Cardiac fibroblast (primary cell): ENCODE data around the gene MKX.

Experiments used
- DNase-seq, 2 donors: peaks; one replicate each; pipeline versions ENCODE4 v3.0.0 to v3.0.0-alpha.2; 2010; ENCODE audit warnings: low read depth in 2 of 2
- H3K4me3 ChIP-seq, 2 donors: replicated peaks in 1 of 2; 1 replicate in 1 of 2; 2 replicates in 1 of 2; pipeline ENCODE4 v1.5.1; 2011; ENCODE audit warnings: low read depth in 2 of 2, low read length in 2 of 2, mild to moderate bottlenecking in 2 of 2, moderate library complexity in 1 of 2
- CTCF ChIP-seq: IDR thresholded peaks from one replicate; pipeline ENCODE4 v1.5.1; 2011; ENCODE audit warnings: low read depth, mild to moderate bottlenecking, low read length, inconsistent platforms

Gene MKX

GRCh38 chr10:27660268-27660667 lies 85.4 kb downstream of the MKX start:
- no peak overlapping the region for H3K4me3 ChIP-seq
- DNase-seq, result no peak
- no peak for TF ChIP-seq CTCF

GRCh38 chr10:27659786-27660185 lies 85.8 kb downstream of the MKX start:
- DNase-seq, result no peak
- H3K4me3 ChIP-seq, result no peak overlapping the region
- TF ChIP-seq CTCF, result no peak

GRCh38 chr10:27658788-27659187 lies 86.8 kb downstream of the MKX start:
- no peak overlapping the region for H3K4me3 ChIP-seq
- peak in 1 of 2 donors; percentile 9 for DNase-seq
- no peak for TF ChIP-seq CTCF

- no peak for DNase-seq
- TF ChIP-seq CTCF, result no peak
- H3K4me3 ChIP-seq, result no peak overlapping the region
Observed at GRCh38 chr10:27655296-27655695, 90.3 kb downstream of the MKX start.

GRCh38 chr10:27654284-27654683 lies 91.3 kb downstream of the MKX start:
- no peak for DNase-seq
- no peak for TF ChIP-seq CTCF

GRCh38 chr10:27646604-27647175 lies 98.9 kb downstream of the MKX start:
- no peak for TF ChIP-seq CTCF
- H3K4me3 ChIP-seq, result no peak overlapping the region
- DNase-seq, result no peak

More at GRCh38 chr10:27654284-27654683, 91.3 kb downstream of the MKX start:
- no peak overlapping the region for H3K4me3 ChIP-seq

GRCh38 chr10:27646194-27646593 lies 99.4 kb downstream of the MKX start:
- H3K4me3 ChIP-seq, result no peak overlapping the region
- DNase-seq, result peak in 1 of 2 donors; percentile 30
- no peak for TF ChIP-seq CTCF
